GM19099 (cell line): Measurements from ENCODE around the gene PDE1A.

Source experiments
- POLR2A ChIP-seq: IDR thresholded peaks from 3 replicates; pipeline ENCODE4 v1.6.1; 2011; ENCODE audit warnings: low read depth; ENCODE audit not compliant: insufficient read length; ENCODE audit errors: extremely low read depth

PDE1A gene

DNA sequence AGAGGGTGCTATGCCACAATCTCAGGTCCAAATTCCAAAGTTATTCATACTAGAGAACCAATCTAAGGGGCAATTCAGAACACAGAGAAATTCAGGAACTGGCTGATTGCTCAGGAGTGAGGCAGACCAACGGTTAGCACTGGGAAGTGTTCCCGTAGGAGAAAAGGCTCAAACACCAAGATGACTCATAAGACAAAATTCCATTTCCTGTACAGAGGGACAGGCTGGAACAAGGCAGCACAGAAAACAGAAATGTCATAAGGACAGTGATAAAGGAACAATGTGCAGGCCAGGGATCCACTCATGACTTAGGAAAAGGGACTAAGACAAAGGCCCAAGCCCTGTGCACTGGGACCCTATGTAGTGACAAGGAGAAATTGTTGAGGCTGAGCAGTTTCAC is 54.2 kb downstream of the PDE1A start:
- TF ChIP-seq POLR2A = no peak

GRCh38 chr2:182368996-182369395 is 57.8 kb downstream of the PDE1A start:
- TF ChIP-seq POLR2A = no peak

DNA sequence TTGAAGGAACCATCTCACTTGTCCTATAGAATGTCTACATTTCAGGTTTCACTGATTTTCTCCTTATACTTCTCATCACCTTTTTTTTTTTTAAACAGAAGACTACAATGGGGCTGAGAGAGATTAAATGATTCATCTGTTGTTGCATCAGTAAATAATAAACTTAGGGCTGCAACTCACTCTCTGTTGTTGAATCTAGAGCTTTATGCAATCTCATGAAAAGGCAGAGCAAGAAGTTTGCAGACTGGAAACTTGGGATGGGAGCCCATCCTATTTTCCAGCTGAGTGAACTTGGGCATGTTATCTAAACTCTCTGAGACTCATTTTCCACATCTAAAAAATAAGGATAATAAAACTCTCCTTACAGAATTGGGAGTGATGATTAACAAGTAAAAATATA is 58.4 kb downstream of the PDE1A start:
- no peak for TF ChIP-seq POLR2A

- TF ChIP-seq POLR2A = no peak
Measured at GRCh38 chr2:182367401-182367800, 59.4 kb downstream of the PDE1A start.

DNA sequence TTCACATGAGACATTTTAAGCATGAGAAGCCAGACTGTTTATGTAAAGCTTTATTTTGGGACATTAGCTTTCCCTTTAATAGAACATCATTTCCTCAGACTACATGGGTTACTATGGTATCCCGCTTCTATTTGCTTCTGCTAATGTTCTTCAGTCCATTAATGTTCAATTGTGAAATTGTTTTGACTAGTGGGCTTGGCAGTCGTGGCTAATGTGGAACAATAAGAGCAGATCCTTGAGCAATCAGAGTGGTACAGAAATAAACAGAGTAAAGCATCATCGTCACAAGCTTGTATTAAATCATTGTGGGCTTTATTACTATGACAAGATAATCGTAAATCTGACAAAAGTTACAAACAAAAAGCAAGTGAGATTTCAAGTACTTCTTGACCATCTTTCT is 60.2 kb downstream of the PDE1A start:
- TF ChIP-seq POLR2A = no peak

DNA sequence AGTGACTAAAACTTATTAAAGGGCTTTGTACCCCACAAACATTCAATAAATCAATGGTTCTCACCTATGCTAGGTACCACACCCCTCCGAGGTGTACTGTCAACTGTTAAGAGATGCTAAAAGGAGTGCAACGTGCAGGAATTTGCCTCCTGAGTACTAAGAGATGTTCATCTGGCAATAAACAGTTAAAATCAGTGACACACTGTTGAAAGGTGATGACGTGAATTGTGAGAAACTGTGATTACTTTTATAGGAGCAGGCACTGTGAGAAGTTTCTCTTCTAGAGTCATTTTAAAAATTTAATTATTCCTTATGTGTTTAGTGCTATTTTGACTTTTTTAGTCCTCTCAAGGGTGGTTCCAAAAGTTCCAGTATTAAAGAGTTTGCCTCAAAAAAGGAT is 61.0 kb downstream of the PDE1A start:
- TF ChIP-seq POLR2A = no peak

DNA sequence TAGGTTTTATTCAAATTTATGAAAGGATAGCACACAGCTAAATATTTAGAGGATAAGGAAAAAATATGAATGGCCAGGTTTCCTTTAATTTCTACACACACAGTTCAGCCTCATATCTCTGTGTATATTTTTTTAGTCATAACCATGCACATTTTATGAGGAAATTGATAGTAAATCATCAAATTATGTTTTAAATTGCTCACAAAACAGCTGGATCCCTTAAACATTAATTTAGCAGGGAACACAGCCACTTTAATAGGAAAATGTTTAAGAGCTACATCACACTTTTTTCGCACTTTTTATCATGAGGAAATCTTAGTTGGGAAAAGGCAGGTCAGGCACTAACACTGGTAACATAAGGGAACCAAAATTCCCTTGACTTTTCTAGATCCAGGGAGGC is 65.4 kb downstream of the PDE1A start:
- TF ChIP-seq POLR2A = no peak

GRCh38 chr2:182360663-182361260 is 66.1 kb downstream of the PDE1A start:
- no peak for TF ChIP-seq POLR2A

DNA sequence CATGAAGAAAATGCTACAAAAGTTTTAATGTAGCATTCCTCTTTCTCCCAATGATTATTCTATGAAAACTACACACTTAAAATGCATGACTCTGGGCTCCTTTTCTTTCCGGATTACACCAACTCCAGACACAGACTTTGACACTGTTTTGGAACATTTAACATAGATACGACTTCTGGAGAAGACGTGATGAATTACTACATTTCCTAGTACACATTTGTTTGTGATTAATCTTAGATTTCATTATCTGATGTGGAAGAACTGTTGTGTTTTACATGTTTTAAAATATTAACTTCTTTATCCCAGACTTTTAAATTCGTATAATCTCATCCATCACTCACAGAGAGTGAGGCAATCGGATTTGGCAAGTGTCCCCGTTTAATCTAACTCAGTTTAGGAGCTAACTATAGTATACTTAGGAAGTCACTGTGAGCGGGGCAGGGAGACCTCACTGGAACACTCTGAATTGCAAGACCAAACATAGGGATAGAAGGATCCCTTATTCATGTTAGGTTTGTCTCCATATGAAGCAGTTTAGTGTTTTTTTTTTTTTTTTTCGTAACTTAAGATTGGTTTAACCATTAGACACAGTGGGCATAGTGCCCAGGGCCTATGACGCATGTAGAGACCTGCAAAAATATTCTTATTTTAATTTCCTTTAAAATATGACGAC is 66.7 kb downstream of the PDE1A start:
- no peak for TF ChIP-seq POLR2A

- no peak for TF ChIP-seq POLR2A
Measured at GRCh38 chr2:182359027-182359989, 67.5 kb downstream of the PDE1A start.

GRCh38 chr2:182358601-182359000 is 68.2 kb downstream of the PDE1A start:
- no peak for TF ChIP-seq POLR2A

DNA sequence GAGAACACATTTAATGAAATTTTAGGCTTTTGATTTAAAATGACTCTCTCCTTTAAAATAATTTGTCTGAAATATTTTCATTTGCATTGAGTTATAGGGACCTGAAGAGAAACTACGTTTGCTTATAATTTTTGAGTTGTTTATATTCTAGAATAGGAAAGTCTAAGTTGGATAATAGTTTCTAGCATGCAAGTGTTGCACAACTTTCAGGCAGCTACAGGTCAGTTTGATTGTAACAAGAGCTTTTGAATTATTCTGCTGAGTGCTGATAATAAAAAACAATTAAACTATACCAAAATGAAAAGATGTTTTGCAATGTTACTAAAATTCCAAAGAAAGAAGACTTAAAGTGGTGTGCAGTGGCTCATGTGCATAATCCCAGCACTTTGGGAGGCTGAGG is 71.0 kb downstream of the PDE1A start:
- no peak for TF ChIP-seq POLR2A

- TF ChIP-seq POLR2A = no peak
Measured at GRCh38 chr2:182351427-182351826, 75.4 kb downstream of the PDE1A start.

DNA sequence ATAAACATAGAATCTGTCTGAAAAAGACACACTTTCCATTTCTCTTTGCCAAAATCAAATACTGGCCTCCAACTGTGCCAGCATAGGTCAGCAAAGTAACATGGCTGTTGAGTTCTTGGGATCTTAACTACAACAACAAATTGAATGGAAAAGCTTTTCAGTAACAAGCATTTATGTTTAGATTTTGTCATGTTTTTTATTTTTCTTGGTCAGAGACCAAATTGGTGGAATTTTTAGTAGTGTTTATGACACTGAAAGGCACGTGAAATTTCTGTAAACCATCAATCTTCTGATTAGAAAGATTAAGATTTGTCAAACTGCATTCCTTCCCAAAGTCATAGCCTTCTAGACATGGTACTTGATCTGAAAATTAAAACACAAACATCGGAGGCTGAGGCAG is 77.6 kb downstream of the PDE1A start:
- TF ChIP-seq POLR2A = no peak

DNA sequence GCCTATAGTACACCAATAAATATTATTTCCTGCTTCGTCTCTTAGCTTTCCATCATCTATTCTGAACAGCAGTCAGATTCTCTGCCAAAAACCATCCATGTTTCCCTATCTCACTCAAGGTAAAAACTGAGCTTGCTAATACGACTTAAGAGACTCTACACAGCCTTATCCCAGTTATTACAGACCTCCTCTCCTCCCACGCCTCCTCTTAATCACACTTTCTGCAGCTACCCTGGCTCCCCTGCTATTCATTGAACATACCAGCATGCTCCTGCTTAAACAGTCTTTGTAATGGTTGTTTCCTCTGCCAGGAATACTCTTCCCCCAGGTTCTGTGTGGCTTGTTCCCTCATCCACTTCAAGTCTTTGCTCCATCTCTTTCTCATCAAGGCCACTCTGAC is 81.5 kb downstream of the PDE1A start:
- no peak for TF ChIP-seq POLR2A
